ENCODE measurements around the gene LDLRAD4.

Gene LDLRAD4

DNA sequence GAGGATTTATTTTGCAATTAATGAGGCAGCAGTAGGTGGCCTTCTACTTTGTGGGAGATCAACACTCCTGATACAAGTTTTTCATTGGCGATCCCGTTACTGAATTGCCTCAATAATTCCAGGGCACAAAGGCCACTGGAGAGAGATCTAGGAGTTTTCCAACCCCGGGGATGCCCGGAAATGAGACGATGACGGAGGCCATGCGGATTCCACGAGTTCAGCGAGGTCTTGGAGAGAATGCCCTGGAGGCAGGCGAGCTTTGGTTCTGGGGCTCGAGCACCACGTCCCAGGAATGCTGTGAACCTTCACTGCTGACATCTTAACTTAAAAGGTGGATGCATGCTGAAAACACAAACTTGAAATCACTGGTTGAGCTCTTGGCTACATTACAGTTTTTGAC lies 74.2 kb downstream of the LDLRAD4 start:
- TF ChIP-seq NFIC (IDR thresholded peaks at IDR 0.05) (no peak), TAF1 (IDR thresholded peaks at IDR 0.05; ENCODE audit: low read depth) (no peak)

- TF ChIP-seq, protein P1, sequence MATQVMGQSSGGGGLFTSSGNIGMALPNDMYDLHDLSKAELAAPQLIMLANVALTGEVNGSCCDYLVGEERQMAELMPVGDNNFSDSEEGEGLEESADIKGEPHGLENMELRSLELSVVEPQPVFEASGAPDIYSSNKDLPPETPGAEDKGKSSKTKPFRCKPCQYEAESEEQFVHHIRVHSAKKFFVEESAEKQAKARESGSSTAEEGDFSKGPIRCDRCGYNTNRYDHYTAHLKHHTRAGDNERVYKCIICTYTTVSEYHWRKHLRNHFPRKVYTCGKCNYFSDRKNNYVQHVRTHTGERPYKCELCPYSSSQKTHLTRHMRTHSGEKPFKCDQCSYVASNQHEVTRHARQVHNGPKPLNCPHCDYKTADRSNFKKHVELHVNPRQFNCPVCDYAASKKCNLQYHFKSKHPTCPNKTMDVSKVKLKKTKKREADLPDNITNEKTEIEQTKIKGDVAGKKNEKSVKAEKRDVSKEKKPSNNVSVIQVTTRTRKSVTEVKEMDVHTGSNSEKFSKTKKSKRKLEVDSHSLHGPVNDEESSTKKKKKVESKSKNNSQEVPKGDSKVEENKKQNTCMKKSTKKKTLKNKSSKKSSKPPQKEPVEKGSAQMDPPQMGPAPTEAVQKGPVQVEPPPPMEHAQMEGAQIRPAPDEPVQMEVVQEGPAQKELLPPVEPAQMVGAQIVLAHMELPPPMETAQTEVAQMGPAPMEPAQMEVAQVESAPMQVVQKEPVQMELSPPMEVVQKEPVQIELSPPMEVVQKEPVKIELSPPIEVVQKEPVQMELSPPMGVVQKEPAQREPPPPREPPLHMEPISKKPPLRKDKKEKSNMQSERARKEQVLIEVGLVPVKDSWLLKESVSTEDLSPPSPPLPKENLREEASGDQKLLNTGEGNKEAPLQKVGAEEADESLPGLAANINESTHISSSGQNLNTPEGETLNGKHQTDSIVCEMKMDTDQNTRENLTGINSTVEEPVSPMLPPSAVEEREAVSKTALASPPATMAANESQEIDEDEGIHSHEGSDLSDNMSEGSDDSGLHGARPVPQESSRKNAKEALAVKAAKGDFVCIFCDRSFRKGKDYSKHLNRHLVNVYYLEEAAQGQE (IDR thresholded peaks at IDR 0.05; ENCODE audit: low read depth): no peak
- no peak for TF ChIP-seq NFIC (IDR thresholded peaks at IDR 0.05)
- no peak for TF ChIP-seq TAF1 (IDR thresholded peaks at IDR 0.05; ENCODE audit: low read depth)
- no peak for TF ChIP-seq TEAD4 (IDR thresholded peaks at IDR 0.05)
- TF ChIP-seq FOXM1 (IDR thresholded peaks at IDR 0.05; ENCODE audit: borderline replicate concordance, low read depth): no peak
- TF ChIP-seq EGR1 (IDR thresholded peaks at IDR 0.05): no peak
- no peak for TF ChIP-seq ZBTB7A (IDR thresholded peaks at IDR 0.05; ENCODE audit: low read depth)
- TF ChIP-seq CEBPB (IDR thresholded peaks at IDR 0.05): no peak
- TF ChIP-seq EP300 (IDR thresholded peaks at IDR 0.05; ENCODE audit: borderline replicate concordance): no peak
- no peak for TF ChIP-seq TCF12 (IDR thresholded peaks at IDR 0.05; ENCODE audit: low read depth)
- TF ChIP-seq CREB1 (IDR thresholded peaks at IDR 0.05; ENCODE audit: low read depth): no peak
- TF ChIP-seq YY1 (IDR thresholded peaks at IDR 0.05; ENCODE audit: low read depth): no peak
- TF ChIP-seq RAD21 (IDR thresholded peaks at IDR 0.05; ENCODE audit: low read depth): no peak
Observed at GRCh38 chr18:13294309-13294708, 75.7 kb downstream of the LDLRAD4 start.

DNA sequence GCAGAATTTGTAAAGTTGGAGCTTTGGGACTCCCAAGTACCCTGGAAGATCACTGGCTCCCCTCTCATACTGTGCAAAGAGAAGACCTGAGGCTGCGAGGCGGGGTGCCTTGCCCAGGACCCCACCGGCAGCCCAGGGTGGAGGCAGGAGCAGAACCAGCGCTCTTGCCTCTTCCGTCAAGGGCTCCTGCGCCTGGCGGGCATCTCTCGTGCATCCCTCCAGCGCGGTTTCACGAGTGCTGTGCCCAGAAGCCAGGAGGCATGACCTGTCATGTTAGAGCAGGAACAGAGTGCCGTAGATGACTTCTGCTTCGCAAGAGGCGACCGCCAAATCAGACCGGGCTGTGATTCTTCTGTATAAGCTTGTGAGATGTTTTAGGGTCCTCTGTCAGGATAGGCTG lies 77.3 kb downstream of the LDLRAD4 start:
- TF ChIP-seq CREB1 (IDR thresholded peaks at IDR 0.05; ENCODE audit: low read depth) (no peak), MAX (IDR thresholded peaks at IDR 0.05) (no peak), TAF1 (IDR thresholded peaks at IDR 0.05; ENCODE audit: low read depth) (no peak), USF1 (IDR thresholded peaks at IDR 0.05) (no peak), RAD21 (IDR thresholded peaks at IDR 0.05; ENCODE audit: low read depth) (no peak), EGR1 (IDR thresholded peaks at IDR 0.05) (no peak), TEAD4 (IDR thresholded peaks at IDR 0.05) (no peak), FOXM1 (IDR thresholded peaks at IDR 0.05; ENCODE audit: borderline replicate concordance, low read depth) (no peak), TCF12 (IDR thresholded peaks at IDR 0.05; ENCODE audit: low read depth) (no peak), CEBPB (IDR thresholded peaks at IDR 0.05) (no peak), ZBTB7A (IDR thresholded peaks at IDR 0.05; ENCODE audit: low read depth) (no peak), NFIC (IDR thresholded peaks at IDR 0.05) (no peak), YY1 (IDR thresholded peaks at IDR 0.05; ENCODE audit: low read depth) (no peak), EP300 (IDR thresholded peaks at IDR 0.05; ENCODE audit: borderline replicate concordance) (no peak)
- TF ChIP-seq, protein P1 (IDR thresholded peaks at IDR 0.05; ENCODE audit: low read depth): no peak

DNA sequence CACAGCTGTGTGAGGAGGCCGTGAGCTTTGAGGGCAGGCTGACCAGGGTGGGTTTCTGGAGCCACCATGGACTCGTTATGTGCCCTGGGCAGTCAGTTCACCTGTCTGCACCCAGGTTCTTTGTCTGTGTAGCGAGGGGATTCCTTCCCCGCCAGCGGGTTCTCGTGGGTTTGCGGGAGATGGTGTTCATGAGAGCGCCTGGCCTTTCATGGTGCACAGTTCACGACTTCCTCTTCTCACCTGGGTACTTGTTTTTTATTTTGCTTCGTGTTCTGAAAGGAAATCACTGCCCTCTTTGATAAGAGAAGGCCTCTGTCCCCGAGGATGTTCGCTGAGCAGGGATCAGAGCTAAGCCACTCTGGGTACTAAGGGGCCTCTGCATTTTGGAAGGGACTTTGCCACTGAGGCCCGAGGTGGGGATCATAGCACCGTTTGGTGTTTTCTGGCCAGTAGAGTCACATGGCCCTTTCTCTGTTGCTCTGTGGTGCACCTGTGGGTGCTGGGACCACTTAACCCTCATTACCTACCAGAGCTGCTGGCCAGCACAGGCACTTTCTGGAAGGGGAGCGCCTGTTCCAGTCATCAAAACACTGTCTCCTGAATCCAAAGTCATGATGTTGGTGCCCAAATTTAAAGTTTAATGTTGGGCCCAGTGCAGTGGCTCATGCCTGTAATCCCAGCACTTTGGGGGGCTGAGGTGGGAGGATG lies 78.5 kb downstream of the LDLRAD4 start:
- no peak for TF ChIP-seq MAX (IDR thresholded peaks at IDR 0.05)
- TF ChIP-seq ZBTB7A (IDR thresholded peaks at IDR 0.05; ENCODE audit: low read depth): no peak
- TF ChIP-seq, protein P1 (IDR thresholded peaks at IDR 0.05; ENCODE audit: low read depth): no peak

- TF ChIP-seq NFIC (IDR thresholded peaks at IDR 0.05) (no peak), TCF12 (IDR thresholded peaks at IDR 0.05; ENCODE audit: low read depth) (no peak), EP300 (IDR thresholded peaks at IDR 0.05; ENCODE audit: borderline replicate concordance) (no peak), TAF1 (IDR thresholded peaks at IDR 0.05; ENCODE audit: low read depth) (no peak), CEBPB (IDR thresholded peaks at IDR 0.05) (no peak), YY1 (IDR thresholded peaks at IDR 0.05; ENCODE audit: low read depth) (no peak), FOXM1 (IDR thresholded peaks at IDR 0.05; ENCODE audit: borderline replicate concordance, low read depth) (no peak), TEAD4 (IDR thresholded peaks at IDR 0.05) (no peak), MAX (IDR thresholded peaks at IDR 0.05) (no peak), USF1 (IDR thresholded peaks at IDR 0.05) (no peak), EGR1 (IDR thresholded peaks at IDR 0.05) (no peak), CREB1 (IDR thresholded peaks at IDR 0.05; ENCODE audit: low read depth) (no peak), RAD21 (IDR thresholded peaks at IDR 0.05; ENCODE audit: low read depth) (no peak), ZBTB7A (IDR thresholded peaks at IDR 0.05; ENCODE audit: low read depth) (no peak)
- TF ChIP-seq, protein P1 (IDR thresholded peaks at IDR 0.05; ENCODE audit: low read depth): no peak
Observed at GRCh38 chr18:13298262-13298661, 79.7 kb downstream of the LDLRAD4 start.
